ENCODE measurements around the gene LMOD3.

Gene LMOD3

DNA sequence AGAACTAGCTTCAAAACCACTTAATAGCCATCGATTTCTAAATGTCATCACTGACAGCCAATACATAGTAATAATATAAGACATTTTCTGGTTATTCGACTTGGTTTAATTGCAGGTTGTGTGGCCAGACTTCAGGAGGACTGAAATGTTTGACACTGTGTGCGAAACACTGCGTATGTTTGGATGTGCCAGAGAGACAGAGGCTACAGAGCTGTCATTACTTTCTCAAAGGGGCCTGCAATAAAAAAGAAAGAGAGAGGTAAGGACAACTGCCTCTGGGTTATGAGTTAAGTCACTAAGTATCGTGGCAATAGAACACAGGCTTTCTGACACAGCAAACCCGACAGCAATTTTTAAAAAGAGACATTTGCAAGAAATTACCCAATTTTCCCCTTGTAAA lies 882 bp downstream of the LMOD3 start:
- DNase-seq = no peak

DNA sequence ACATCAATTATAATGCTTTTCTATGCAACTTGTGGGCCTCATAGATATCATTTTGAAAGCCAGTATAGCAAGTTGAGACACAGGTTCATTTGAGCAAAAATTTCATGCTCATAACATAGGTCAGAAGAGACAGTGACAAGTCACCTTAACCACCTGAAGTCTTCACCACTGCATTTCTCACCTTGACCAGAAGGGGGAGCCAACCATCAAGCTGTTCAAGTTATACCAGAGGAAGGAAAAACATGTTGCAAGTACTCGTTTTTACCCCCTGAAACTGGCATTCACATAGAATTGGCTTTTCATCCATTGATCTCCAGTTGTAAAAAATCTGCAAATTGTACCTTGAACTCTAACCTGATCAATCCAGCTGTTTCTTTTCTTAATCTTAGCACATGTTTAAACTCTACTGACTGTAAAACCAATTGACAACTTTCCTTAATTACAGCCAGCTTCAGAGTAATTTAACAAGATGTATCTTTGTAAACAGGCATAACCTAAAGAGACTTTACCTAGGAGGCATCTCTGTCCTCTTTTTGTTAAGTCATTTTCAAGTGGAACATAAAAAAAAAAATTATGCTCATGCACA lies 1.4 kb downstream of the LMOD3 start:
- peak; percentile 89 for DNase-seq

GRCh38 chr3:69119681-69120080 lies 2.7 kb downstream of the LMOD3 start:
- DNase-seq = no peak

GRCh38 chr3:69119138-69119537 lies 3.3 kb downstream of the LMOD3 start:
- no peak for DNase-seq

GRCh38 chr3:69118555-69118954 lies 3.8 kb downstream of the LMOD3 start:
- DNase-seq = no peak

DNA sequence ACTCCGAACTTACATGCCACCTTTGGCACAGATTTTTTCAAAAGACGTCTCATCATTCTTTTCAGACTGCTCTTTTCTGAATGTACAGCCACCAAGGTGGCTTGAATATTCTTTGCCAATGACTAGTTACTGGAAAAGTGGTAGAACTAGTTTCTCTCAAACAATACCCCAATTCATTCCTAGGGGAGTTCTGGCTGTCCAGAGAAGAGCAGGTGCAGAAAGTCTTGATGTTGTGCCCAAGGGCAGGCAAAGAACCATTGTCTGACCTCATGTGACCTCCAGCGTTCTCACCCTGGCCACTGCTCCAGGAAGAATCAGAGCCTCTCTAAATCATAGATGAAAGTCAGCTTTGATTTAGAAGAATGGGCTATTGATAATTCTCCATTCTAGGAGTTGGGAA lies 5.5 kb downstream of the LMOD3 start:
- no peak for DNase-seq

GRCh38 chr3:69116162-69116561 lies 6.2 kb downstream of the LMOD3 start:
- no peak for DNase-seq

DNA sequence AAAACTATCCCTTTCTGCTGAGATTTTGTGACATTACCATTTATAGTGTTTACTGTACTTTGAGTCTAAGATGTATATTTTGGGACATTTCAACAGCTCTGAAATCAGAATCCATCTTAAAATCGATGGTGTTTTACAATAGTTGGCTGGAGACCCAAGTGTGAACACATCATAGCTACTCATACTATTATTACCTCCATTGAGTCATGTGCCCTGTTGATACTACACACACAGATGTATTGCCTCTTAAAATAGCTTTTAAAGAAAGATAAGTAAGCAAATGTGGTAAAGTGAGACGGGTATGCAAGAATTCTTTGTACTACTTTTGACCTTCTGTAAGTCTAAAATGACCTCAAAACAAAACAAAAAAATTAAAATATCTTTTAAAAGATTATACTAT lies 6.7 kb downstream of the LMOD3 start:
- DNase-seq = no peak

DNA sequence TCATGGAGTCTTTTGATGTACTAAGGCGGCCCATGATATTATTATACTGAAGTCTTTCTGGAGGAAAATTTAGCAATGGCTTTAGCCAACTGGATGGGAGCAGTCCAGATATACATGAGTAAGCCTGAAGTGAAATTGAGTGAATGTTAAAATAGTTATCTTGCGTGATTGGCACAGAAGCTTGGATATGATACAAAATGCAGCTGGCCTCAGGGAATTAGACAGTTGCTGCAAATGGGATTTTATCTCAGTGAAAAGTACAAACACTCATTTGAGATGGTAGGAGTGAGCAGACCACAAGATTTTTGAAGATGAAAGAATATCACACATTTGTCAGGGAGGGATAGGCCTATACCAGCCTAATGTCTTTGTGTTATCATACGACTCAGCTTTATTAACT lies 8.9 kb downstream of the LMOD3 start:
- no peak for DNase-seq

DNA sequence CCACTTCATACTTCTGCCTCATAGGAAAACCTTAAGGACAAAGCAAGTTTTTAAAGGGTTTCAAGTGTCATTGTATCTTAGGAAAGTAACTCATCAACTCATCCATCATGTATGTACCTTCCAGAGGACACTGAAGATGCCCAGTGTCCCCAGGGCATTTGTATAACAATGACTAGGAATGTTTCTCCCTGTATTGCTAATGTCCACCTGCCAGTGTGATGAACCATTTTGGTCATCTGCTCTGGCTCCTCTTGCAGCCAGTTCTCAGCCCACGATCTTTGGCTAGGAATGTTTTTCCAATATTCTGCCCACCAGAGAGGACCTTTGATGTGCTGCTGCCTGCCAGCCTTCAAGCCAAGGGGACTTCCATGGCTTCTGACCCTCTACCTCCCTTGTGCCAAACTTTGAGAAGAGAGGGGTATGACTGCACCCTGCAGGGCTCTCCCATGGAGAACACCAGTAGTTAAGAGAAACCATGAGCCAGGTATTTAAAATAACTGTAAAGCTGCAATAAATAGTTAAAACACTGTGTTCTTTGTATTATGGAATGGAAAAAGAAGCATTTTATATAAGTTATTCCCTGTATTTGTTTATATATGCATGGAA lies 11.4 kb downstream of the LMOD3 start:
- DNase-seq = no peak

DNA sequence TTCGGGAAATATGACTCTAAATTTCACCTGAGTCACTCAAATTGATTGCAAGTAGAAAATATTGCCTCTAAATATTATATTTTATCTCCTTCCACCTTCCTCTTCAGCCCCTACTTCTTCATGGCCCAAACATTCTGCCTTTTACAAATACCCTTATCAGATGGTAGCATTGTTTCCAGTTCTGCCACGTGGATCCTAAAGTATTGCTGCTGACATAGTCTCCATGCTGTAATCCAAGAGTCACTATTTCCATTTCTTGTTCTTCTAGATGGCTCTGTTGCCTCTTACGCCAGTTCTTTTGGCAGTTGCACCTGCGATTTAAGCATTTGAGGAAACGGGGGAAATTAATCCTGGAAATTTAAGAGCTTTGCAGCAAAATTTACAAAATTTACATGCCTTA lies 13.6 kb downstream of the LMOD3 start:
- no peak for DNase-seq

DNA sequence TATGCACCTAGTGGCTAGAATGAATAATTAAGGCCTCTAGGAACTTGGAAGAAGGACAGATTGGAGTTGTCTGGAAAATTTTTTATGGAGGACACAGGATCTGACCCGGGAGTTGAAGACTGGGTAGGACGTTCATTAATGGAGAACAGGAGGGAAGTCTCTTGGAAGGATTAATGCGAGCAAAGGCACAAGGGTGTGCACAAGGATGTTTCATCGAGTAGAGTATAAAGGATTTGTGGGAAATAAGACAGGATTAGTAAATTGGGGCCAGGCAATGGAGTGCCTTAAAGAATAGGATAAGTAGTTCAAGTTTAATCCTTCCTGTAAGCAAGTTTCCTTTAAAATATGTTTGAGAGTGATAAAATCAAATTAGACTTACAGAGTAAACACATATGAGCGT lies 14.6 kb downstream of the LMOD3 start:
- DNase-seq = no peak

- DNase-seq = no peak
Observed at GRCh38 chr3:69105320-69105719, 17.1 kb downstream of the LMOD3 start.

DNA sequence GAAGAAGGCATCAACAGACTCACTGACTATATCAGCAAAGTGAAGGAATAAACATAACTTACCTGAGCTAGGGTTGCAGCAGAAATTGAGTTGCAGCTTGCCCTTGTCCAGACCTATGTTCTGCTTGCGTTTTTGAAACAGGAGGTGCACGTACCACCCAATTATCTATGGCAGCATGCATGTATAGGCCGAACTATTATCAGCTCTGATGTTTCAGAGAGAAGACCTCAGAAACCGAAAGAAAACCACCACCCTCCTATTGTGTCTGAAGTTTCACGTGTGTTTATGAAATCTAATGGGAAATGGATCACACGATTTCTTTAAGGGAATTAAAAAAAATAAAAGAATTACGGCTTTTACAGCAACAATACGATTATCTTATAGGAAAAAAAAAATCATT lies 17.8 kb downstream of the LMOD3 start:
- DNase-seq = no peak

DNA sequence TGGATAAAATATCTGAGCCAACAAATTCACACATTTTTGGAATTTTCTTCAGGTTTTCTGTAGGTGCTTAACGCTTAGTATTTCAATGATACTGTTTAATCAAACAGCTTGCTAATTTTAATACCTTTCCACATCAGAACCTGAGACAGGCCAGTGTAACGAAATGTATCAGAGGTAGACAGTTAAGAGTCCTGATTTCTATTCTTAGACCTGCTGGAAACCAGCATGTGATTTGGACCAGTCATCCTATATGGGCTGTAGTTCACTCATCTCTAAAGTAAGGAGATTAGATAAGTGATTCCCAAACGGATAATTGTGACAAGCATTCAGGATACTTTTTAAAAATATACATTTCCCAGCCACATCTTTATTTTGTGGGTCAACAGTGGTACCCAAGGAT lies 19.3 kb downstream of the LMOD3 start:
- DNase-seq = no peak

DNA sequence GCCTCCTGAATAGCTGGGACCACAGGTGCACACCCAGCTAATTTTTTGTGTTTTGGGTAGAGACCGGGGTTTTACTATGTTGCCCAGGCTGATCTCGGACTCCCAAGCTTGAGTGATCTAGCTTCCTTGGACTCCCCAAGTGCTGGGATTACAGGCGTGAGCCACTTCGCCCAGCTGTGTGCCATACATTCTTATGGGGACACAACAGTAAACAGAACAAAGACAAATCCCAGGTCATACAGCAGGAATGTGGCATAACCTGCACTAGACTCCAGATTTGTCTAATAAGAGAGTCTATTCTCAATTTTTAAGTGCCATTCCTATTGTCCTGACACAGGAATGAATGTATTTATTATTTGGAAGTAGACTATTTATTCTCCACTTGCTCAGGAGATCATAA lies 20.0 kb downstream of the LMOD3 start:
- DNase-seq = no peak

DNA sequence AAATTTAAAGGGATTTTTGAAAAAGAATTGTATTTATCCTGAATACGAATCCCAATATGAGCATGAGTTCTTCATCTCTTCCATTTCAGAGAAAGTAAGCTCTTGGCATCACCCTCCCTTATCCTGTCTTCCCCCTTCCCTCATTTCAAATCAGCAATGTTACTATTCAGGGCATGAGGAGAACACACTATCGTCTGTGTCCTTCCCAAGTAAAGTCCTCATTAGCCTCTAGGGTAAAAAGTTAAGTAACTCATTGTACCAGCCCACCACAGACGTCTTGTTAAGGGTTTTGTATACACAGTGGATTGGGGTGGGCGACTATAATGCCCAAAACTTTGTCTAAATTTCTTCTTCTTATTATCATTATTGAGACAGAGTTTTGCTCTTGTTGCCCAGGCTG lies 22.8 kb downstream of the LMOD3 start:
- no peak for DNase-seq

DNA sequence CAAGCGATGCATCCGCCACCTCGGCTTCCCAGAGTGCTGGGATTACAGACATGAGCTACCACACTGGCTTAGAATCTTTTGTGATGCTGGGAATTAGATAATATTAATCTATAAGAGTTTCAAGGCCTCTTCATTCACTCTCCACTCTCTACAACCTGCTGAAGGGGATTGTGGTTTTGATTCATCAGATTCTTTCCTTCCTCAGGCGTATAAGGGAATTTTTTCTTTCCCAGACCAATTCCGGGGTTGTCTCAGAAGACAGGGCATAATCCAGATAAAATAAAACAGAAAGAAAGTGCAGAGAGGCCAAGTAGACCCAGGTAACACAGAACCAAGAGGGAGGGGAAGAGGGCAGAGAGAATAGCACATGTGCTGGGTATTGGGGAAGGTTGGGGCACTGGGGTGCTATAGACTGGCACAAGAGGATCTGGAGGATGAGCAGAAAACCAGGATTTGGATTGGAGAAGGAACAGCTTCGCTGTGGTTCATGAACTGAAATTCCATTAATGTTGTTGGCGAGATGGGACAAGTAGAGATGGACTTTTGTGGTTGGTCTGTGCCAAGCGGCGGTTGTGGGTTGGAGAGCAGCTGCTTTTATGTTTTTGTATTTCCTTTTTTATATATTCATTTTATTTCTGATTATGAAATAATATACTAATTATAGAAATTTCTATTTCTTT lies 24.8 kb downstream of the LMOD3 start:
- no peak for DNase-seq

DNA sequence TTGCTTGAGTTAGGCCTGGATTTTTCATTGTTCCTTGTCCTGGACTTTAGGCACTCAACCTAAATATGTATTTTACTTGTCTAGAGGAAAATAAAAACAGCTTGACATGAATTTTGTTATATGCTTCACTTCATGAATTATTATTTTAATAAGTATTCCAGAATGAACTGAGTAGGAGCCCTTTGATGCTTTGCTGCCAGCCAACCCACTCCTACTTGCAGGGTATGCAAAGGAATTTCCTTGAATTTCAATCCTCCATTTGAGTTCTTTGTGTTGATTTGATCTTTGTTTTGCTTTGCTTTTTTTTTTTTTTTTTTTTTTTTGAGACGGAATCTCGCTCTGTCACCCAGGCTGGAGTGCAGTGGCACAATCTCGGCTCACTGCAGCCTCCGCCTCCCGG lies 26.1 kb downstream of the LMOD3 start:
- no peak for DNase-seq

DNA sequence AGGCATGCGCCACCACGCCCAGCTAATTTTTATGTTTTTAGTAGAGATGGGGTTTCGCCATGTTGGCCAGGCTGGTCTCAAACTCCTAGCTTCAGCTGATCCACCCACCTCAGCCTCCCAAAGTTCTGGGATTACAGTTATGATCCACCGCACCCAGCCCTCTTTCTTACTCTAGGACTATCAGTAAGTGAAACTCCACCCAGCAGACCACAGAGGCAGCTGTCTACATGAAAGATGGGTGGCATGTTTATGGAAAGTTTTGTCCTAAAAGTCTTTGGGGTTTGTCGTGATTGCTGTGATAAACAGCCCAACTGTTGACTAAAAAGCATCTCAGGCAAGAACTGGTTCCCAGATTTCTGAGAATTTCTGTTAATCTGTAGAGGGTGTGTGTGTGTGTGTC lies 26.8 kb downstream of the LMOD3 start:
- peak; percentile 42 for DNase-seq

DNA sequence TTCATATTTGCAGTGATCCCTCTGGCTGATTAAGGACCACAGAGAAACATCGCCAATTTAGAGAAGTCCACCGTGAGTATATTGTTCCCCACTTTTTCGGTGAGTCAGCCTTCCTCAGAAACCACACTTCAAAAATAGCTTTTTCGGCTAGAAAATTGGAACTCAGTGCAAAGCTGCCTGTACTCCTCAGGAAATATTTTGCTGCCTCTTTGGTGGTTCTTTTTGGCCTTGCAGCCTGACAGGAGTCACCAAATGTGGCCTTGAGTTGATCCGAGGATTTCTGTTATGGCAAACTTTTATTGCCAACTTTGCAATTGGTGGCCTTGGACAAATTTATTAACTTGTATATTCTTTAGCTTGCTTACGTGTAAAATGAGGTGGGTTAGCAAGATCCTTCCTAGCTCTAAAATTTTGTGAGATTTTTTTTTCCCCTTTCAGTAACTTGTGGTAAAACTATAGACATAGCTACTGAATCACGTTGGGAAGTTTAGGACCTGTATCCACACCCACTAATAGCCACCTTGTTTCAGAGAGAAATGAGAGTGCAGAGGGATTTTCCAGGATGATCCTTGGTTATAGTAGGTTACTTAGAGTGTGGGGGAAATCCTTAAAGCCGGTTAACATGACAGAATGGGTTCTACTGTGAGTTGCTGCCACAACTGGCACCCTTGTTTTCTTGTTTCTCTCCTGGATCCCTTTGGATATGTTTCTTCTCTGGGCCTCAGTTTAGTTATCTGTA lies 27.8 kb downstream of the LMOD3 start:
- DNase-seq = peak; percentile 54

DNA sequence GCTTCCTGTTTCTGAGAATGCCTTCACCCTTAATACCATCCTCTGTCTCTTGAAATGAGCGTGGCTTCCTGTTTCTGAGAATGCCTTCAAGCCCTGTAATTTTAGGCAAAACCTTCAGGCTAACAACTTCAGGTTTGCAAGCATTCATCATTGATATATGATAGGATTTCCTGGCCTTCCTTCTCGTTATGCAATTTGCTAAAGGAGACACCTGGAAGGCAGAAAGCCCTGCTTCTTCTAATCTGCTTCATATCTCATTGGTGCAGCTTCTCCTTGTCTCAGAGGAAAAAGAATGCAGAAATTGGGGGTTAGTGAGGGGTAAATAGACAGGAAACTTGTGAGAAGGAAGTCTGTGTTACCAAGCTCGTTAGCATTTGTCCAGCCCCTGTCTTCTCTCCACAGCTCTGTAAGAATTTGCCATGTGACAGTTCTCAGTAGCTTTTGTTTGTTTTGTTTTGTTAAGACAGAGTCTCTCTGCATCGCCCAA lies 30.3 kb downstream of the LMOD3 start:
- DNase-seq = peak; percentile 45

DNA sequence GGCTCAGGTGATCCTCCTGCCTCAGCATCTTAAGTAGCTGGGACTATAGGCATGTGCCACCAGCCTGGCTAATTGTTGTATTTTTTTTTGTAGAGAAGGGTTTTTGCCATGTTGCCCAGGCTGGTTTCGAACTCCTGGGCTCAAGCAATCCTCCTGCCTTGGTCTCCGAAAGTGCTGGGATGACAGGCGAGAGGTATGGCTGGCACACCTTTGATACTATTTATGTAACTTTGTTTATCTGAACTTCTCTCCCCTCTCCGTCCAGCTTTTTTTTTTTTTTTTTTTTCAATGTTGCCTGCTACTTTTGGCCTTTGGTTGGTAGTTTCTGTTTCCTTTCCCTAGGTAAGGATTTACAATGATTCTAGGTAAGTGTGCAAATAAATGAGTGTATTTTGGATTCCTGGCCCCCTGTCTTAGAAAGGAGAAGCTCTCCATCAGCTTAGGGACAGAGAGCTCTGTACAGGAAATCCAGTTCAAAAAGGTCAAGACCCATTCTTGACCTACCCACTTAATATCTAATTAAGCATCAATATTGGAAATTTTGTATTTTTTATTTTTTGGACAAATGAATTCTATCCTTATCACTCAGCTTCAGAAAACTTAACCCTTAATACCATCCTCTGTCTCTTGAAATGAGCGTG lies 30.9 kb downstream of the LMOD3 start:
- DNase-seq = no peak
